RPMI7951 (cell line): ENCODE measurements around the gene LIFR. TPM values are rescaled to one million over a fixed set of nuclear protein-coding genes. Genes with fewer than 3 reads are reported as not detected.
"Not testable (repeated sequence)": the region's sequence is repeated elsewhere in the genome, so short reads cannot be mapped to it uniquely, and the experiment has no call there.

ENCODE experiments used
- DNase-seq: peaks from one replicate; pipeline ENCODE4 v3.0.0-alpha.2; 2012; ENCODE audit warnings: low read depth
- total RNA-seq: library from RNA; depleted of rRNA; stranded (reverse); fragments of >200 nt; shearing (Covaris generic); gene quantifications from 2 replicates; pipeline ENCODE4 v1.2.3, GENCODE V29; 2014; rRNA removed

LIFR gene, protein sequence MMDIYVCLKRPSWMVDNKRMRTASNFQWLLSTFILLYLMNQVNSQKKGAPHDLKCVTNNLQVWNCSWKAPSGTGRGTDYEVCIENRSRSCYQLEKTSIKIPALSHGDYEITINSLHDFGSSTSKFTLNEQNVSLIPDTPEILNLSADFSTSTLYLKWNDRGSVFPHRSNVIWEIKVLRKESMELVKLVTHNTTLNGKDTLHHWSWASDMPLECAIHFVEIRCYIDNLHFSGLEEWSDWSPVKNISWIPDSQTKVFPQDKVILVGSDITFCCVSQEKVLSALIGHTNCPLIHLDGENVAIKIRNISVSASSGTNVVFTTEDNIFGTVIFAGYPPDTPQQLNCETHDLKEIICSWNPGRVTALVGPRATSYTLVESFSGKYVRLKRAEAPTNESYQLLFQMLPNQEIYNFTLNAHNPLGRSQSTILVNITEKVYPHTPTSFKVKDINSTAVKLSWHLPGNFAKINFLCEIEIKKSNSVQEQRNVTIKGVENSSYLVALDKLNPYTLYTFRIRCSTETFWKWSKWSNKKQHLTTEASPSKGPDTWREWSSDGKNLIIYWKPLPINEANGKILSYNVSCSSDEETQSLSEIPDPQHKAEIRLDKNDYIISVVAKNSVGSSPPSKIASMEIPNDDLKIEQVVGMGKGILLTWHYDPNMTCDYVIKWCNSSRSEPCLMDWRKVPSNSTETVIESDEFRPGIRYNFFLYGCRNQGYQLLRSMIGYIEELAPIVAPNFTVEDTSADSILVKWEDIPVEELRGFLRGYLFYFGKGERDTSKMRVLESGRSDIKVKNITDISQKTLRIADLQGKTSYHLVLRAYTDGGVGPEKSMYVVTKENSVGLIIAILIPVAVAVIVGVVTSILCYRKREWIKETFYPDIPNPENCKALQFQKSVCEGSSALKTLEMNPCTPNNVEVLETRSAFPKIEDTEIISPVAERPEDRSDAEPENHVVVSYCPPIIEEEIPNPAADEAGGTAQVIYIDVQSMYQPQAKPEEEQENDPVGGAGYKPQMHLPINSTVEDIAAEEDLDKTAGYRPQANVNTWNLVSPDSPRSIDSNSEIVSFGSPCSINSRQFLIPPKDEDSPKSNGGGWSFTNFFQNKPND
- 5.5 and 7.8 TPM in 2 replicates for total RNA-seq

DNA sequence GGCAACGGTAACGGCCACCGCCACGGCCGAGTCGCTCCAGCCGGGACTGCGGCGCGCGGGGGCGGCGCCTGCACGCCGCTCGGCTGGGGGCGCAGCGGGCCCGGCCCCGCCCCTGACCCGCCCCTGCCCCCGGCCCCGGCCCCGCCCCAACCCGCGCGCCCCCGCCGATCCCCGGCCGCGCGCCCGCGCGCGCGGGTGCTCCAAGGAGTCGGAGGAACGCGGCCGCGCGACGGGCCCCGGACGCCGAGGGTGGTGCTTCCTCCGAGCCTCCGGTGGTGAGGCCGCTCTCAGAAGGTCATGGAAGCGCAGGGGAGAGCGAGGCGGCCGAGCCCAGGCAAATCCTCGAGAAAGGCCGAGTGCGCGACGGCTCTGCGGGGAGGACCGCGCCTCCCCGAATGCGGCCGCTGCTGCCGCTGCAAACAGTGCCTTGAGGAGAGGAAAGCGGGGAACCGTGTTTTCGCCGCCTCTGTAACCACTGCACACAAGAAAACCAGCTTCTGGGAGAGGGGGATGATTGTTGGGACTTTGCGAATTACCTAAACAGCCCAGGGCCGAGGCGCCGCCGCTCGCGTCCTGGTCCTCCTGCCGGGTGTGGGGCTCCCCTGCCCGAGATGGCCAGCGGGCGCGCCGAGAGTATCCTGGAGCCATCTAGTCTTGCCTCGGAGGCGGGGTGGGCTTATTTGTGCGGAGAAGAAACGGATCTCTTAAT, at the start of gene LIFR:
LIFR (minus strand) TSS at position 48 of the 709 bp plus-strand sequence. CDS start 25,999 bp downstream, outside the sequence.
- DNase-seq: peak; percentile 73

DNA sequence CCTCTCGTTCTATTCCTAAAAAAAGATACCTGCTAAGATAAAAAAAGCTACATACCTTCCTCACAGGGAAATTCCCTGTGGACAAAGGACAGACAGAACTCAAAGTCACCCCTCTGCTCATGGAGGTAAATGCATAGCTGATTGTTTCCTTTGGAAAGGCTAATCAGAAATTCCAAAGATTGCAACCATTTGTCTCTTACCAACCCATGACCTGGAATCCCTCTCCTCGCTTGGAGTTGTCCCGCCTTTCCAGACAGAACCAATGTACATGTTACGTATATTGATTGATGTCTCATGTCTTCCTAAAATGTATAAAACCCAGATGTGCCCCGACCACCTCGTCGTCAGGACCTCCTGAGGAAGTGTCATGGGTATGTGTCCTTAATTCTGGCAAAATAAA, 49.2 kb upstream of the LIFR start:
- no peak for DNase-seq

DNA sequence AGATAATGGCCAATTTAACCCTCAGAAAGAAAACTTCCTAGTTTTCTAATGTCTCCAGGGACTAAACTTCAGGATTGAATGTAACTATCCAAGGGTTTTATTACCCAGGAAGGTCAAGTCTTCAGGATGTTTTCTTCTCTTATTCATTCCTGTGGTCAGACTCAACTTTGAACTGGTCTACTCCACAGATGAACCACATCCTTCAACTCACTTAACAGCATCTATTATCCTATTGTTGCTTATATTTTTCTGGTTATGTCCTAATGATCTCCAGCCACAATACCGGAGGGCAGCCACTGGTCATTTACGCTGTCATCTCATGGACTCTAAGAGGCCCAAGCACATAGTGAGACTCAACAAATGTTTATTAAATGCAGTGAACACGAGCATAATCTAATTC, 47.2 kb upstream of the LIFR start:
- peak; percentile 82 for DNase-seq

DNA sequence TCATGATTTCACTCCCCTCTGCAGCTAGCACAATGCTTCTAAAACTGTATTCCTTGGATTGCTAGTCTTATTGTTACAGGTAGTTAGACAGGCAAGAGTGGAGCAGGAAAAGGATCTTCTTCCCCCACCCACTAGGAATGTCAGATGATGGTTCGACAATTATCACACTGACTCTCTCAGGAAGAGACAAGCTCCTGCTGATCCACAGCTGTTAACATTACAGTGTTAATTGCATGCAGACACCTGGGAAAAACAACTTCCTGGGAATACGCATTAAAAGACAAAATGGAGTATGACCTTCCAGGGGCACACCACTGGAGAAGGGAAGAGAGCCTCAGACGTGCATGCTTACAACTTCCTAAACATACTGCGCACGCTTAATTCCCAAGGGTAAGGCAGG, 46.2 kb upstream of the LIFR start:
- DNase-seq: no peak

DNA sequence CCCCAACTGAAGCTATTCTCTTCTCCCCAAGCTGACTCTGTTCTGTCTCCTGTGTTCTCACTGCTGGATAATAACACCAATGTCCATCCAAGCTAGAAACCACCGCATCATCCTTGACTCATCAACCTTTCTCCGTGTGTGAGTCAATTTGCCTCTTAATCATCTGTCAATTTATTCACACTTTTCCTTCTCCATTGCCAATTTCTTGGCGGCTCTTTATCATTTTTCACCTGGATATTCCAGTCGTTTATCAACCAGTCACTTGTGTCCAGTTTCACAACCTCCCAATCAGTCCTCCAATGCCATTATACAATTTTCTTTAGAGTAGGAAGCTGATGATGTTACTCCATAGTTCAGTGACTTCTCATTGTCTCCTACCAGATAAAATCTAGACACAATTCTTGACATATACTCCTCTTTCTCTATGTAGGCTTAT, 45.4 kb upstream of the LIFR start:
- peak; percentile 72 for DNase-seq

DNA sequence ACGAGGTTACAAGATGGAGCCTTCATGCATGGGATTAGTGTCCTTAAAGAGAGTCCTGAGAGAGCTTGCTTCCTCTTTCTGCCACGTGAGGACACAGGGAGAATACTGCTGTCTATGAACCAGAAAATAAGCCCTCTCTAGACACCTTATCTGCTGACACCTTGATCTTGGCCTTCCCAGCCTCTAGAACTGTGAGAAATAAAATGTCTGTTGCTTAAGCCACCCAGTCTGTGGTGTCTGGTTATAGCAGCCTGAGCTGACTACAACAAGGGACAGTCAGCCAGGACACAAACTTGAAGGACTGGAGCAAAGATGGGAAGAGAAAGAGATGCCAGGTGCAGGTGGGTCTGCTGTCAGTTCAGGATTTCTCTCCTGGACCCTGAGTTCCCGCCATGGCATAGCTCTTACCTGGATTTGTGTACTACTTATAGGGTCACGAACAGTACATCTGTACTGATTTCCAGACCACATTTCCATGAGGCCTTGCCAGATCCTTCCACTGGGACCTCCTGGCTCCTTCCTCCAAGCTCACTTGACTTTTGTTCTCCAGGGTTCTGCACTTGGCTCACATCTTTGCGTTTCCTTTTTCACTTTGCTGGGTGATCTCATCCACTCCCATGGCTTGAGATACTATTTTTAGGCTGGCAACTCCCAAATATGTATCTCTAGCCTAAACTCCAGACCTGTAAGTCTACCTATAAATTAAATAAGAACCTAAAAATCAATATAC, 44.9 kb upstream of the LIFR start:
- DNase-seq: no peak

DNA sequence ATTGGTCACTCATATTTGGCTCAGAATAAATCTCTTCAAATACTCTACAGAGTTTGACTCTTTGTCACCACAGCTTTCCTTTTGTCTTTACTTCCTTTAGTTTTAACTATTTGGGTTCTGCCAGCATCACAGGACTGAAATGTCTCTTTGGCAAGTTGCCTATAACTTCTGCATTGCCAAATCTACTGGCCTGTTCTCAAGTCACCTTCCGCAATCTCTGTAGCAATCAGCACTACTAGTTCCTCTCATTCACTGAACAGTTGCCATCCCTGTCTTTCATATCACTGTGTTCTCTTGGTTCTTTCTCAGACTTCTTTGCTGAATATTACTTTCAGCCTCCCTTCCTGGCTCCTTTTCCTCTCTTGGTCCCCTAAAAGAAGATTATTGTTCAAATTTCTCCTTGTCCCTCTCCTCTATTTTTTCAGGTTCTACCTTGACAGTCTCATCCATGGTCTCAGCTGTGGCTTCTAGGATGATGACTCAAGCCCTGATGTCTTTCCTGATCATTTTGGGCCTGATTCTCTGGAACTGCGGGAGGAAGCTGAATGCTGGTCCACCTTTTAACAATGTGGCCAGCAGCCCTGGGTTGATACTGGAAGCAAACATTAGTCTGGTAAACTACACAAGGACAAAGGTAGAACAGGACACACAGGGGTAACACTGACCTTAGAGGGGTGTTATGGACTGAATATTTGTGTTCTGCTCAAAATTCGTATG, 44.0 kb upstream of the LIFR start:
- peak; percentile 37 for DNase-seq

DNA sequence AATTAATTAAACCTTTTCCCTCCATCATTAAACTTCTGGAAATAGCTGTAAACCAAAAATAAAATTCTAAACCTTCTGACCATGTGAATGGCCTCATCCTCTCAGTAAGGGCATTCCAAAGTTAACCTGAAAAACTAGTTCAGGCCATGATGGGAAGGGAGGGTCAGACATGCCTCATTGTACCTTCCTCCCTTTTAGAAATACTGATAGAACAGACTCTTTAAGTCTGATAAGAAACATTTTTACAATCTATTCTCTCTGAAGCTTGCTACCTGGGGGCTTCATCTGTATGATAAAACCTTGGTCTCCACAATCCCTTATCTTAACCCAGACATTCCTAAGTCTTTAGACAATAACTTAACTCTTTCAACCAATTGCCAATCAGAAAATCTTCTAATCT, 43.3 kb upstream of the LIFR start:
- not testable (repeated sequence) for DNase-seq

DNA sequence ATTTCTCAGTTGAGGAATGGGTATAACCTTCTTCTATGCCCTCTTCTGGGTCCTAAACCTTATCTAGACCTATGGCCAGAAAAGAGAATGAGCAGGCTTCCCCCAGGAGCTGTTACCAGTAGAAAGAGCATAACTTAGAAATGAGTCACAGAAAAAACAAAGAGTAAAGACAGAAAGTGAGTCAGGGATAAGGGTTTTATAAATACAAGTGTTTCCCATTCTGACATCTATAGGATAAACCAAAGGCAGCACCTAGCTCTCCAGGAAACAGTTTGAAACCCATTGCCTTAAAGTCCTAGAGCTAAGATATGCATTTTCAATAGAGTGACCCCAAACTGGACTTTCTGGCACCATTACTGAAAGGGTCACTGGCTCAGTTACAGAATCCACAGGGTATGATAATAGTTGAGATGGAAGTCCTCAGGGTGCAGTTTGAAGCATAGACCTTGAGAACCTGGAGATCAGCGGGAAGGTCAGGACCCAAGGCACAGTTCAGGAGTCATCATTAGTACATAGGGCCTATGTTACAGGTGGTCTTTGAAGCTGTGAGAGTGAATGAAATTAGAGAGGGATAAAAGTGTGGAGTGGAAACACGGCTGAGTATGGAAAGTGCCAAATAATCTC, 42.7 kb upstream of the LIFR start:
- peak; percentile 81 for DNase-seq

DNA sequence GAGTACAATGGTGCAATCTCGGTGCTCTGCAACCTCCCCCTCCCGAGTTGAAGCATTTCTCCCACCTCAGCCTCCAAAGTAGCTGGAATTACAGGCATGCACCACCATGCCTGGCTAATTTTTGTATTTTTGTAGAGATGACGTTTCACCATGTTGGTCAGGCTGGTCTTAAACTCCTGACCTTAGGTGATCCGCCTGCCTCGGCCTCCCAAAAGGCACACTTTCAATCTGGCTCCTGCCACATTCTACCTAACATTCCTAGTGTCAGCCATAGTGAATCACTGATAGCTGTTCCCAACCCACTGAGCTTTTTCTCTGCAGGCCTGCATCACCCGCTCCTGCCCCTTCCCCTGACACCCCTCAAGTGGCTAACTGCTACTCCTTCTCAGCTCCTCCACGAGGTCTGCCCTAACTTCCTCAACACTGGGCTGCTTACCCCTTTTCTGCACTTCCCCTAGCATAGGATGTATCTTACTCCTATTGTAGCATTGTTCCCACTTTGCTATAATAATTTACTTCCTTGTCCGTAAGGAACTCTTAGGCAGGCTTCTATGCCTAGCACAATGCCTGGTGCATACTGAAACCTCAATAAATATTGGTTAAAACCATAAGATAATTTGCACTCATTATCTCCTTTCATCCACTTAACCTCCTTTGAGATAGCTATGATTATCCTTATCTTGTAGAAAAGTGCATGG, 42.0 kb upstream of the LIFR start:
- DNase-seq: no peak

DNA sequence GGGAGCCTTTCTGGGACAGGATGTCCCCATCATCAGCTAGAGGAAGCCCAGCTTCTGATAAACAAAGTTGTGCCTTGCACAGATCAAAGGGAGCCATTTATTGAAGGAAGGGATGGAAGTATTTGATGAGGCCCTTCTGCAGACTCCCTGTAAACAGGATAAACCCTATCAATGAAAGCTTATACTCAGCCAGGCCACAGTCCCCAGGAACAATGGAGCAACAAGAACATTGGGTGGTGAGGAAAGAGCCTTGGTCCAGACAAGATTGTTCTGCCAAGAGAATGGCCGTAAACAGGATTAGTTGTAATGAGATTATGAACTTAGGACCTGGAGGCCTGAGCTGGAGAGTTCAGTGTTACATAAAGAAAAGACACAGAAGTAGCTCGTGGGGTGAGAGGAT, 40.5 kb upstream of the LIFR start:
- no peak for DNase-seq

DNA sequence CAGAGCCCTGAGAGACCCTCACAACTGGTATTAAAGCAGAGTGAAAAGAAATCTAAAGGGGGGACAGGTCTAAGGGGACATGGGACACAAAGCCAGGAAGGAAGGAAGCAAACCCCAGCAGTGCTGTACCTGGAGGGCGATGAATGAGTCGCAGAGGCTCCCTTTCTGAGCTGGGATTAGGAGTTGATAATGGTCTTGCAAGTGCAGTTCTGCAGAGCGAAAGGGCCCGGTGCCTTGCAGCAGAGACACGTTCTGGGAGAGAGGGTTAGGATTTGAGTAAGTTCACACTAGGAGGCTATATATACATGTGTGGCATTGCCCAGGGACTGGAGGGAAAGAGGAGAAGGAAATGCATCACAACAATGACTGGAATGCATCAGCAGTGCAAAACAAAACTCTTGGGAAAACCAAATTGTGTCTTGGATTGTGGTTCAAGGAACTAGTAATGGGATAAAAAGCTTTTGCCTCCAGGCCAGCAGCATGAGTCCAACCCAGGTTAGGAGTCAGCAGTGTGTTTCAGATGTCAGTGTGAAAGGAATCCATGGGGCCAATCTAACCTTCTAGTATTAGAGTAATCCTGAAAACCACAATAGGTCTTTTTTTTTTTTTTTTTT, 38.8 kb upstream of the LIFR start:
- DNase-seq: peak; percentile 91

DNA sequence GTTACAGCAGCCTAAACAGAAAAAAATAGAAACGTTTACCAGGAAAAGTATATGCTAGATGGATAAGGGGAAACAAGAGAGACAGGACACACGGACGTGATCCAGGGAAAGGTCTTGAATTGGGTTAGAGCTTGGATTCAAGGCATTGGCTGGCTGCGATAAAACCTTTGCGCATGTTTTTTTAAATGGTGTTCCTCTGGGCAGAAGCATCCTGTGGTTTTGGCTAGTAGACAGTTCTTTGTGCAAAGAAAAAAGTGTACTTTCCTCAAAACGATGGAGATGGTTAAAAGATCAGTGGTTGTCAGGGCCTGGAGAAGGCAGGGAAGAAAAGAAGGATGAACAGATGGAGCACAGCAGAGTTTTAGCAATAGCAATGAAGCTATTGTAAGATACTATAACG, 37.5 kb upstream of the LIFR start:
- DNase-seq: no peak

DNA sequence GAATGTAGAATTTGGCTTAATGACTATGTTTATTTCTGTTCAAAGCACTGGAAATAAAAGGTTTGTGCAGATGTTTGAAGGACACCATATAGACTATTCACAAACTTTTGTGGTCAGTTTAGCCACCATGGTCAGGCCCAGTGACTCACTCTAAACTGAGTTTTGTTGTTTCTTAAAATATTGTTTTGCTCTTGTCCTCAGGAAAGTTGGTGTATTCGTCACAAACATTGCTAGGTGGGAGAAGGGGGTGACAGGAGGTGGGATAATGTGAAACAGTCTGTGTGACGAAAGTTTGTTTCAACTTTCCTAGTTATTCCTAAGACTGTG, 35.0 kb upstream of the LIFR start:
- DNase-seq: peak; percentile 61

DNA sequence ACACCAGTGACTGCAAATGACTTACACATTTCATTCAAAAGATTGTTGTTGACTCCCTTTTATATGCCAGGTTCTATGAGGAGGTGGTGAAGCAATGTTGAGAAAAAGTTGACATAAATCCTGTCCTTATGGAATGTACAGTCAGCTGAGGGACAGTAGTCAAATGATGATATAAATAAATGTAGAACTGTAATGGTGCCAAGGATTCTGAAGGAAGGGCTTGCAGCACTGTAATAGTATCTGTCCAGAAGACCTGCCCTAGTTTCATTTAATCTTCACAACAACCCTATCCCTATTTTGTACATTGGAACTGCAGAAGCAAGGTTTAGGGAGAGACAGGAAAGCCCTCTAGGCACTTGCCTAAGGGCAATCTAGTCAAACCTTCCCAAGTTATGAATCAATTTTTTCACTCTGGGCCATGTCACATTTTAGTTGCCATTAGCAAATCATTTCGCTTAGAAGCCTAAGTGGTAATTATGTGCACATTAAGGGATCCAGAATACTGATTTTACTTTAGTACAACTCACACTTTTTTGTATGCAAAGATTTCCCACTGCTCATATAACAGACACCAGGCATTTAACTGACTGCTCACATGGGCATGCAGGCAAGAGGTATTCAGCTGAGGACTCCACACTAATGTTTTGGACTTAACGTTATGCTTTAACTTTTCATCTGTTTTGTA, 34.5 kb upstream of the LIFR start:
- DNase-seq: no peak

DNA sequence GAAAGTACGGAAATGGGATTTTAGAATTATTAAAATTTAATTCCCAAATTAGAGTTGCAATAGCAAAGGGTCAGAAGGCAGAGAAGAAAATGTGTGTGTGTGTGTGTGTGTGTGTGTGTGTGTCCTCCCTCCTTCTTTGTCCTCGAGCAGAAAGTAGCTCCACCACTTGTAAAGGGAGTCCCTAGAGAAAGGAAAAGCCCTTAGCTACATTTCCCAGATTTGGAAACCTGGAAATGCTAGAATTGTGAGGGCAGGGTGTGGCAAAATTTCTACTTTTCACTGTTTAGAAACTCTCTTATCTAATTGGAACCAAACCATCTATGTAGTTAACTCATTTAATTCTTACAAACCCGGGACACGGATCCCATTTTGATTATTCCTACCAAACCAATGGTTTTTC, 33.2 kb upstream of the LIFR start:
- DNase-seq: no peak

DNA sequence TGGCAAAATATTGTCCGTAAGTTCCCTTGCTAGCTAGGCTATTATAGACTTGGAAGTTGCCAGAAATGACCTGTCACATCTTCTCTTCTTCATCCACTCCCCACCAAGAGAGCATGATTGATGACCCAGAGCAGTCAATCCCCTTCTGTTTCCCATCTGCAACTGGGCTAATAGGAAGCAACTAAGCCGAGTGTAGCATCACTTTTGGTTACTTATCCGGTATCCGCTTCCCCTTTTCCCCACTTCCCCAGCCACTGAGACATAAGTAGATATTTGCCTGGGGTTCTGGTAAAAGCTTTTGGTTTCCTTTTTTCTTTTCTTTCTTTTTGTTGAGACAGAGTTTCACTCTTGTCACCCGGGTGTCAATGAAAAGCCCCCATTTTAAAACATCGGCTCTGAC, 29.4 kb upstream of the LIFR start:
- no peak for DNase-seq

DNA sequence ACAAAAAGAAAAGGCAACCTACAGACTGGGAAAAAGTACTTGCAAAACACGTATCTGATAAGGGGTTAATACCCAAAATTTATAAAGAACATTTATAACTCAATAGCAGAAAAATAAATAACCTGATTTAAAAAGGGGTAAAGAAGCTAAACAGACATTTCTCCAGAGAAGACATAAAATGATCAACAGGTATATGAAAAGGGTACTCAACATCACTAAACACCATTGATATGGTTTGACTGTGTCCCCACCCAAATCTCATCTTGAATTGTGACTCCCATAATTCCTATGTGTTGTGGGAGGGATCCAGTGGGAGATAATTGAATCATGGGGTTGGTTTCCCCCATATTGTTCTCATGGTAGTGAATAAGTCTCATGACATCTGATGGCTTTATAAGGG, 27.1 kb upstream of the LIFR start:
- no peak for DNase-seq

DNA sequence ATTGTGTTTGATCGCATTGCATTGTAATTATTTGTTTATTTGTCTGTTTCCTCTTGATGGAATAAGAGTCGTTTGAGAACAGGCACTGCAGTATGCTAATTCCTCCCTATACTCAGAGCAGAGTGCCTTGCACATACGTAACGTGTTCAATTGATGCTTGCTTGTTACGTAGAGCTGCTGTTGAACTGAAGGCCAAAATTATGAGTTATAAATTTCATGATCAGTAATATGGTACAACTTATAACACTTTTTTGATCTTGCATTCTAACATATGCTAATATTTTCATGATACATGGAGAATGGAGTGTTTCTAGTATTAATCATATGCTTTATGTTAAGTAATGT, 26.5 kb upstream of the LIFR start:
- DNase-seq: no peak
